ES-I3 (cell line): ENCODE measurements around the gene LTBP2.

Experiments
- H3K36me3 ChIP-seq: 2 replicates; pipeline ENCODE4 v1.6.1; 2013; ENCODE audit warnings: mild to moderate bottlenecking, low read length, control low read depth, moderate library complexity; ENCODE audit not compliant: insufficient read depth
- H3K4me1 ChIP-seq: 2 replicates; pipeline ENCODE4 v1.6.1; 2013; ENCODE audit warnings: mild to moderate bottlenecking, control low read depth, low read length; ENCODE audit not compliant: insufficient read depth
- H3K9ac ChIP-seq: 2 replicates; pipeline ENCODE4 v1.6.1; 2013; ENCODE audit warnings: low read depth, mild to moderate bottlenecking, low read length, moderate library complexity
- H3K9me3 ChIP-seq: 2 replicates; pipeline ENCODE4 v1.6.1; 2013; ENCODE audit warnings: mild to moderate bottlenecking, low read length, moderate library complexity; ENCODE audit not compliant: control insufficient read depth, insufficient read depth

LTBP2 gene

GRCh38 chr14:74510959-74511409 lies 101.1 kb downstream of the LTBP2 start:
- H3K9me3 ChIP-seq = no peaks in the 10 kb centered on the region
- H3K4me1 ChIP-seq = peaks cover 12% of the 10 kb centered on the region; the same call in 1 of the 2 replicates
- no peaks in the 10 kb centered on the region for H3K36me3 ChIP-seq
- H3K9ac ChIP-seq = no peak overlapping the region

- peaks cover 12% of the 10 kb centered on the region; the same call in 1 of the 2 replicates for H3K4me1 ChIP-seq
- no peaks in the 10 kb centered on the region for H3K9me3 ChIP-seq
- no peaks in the 10 kb centered on the region for H3K36me3 ChIP-seq
- H3K9ac ChIP-seq = no peak overlapping the region
These were observed 101.7 kb downstream of the LTBP2 start for GRCh38 chr14:74510223-74510931.

- Histone ChIP-seq H3K9ac (no peak overlapping the region), H3K9me3 (no peaks in the 10 kb centered on the region), H3K36me3 (no peaks in the 10 kb centered on the region), H3K4me1 (peaks cover 12% of the 10 kb centered on the region; the same call in 1 of the 2 replicates)
These were observed 102.3 kb downstream of the LTBP2 start for GRCh38 chr14:74509587-74510222.

GRCh38 chr14:74508844-74509428 lies 103.1 kb downstream of the LTBP2 start:
- no peak overlapping the region for H3K9ac ChIP-seq
- no peaks in the 10 kb centered on the region for H3K9me3 ChIP-seq
- peaks cover 10% of the 10 kb centered on the region; the same call in 1 of the 2 replicates for H3K4me1 ChIP-seq
- H3K36me3 ChIP-seq = no peaks in the 10 kb centered on the region

GRCh38 chr14:74508292-74508731 lies 103.7 kb downstream of the LTBP2 start:
- Histone ChIP-seq H3K9me3 (no peaks in the 10 kb centered on the region), H3K4me1 (peaks cover 10% of the 10 kb centered on the region; the same call in 1 of the 2 replicates), H3K9ac (no peak overlapping the region), H3K36me3 (no peaks in the 10 kb centered on the region)

- H3K36me3 ChIP-seq = no peaks in the 10 kb centered on the region
- peaks cover 10% of the 10 kb centered on the region; the same call in 1 of the 2 replicates for H3K4me1 ChIP-seq
- no peak overlapping the region for H3K9ac ChIP-seq
- H3K9me3 ChIP-seq = no peaks in the 10 kb centered on the region
These were observed 104.2 kb downstream of the LTBP2 start for GRCh38 chr14:74507840-74508239.

- no peak overlapping the region for H3K9ac ChIP-seq
- H3K36me3 ChIP-seq = no peaks in the 10 kb centered on the region
- peaks cover 10% of the 10 kb centered on the region; the same call in 1 of the 2 replicates for H3K4me1 ChIP-seq
- no peaks in the 10 kb centered on the region for H3K9me3 ChIP-seq
These were observed 105.0 kb downstream of the LTBP2 start for GRCh38 chr14:74507085-74507484.

GRCh38 chr14:74506411-74506851 lies 105.6 kb downstream of the LTBP2 start:
- Histone ChIP-seq H3K36me3 (no peaks in the 10 kb centered on the region), H3K9me3 (no peaks in the 10 kb centered on the region), H3K4me1 (peaks cover 16% of the 10 kb centered on the region; the same call in 1 of the 2 replicates), H3K9ac (no peak overlapping the region)

GRCh38 chr14:74505831-74506230 lies 106.2 kb downstream of the LTBP2 start:
- H3K4me1 ChIP-seq = peaks cover 16% of the 10 kb centered on the region; the same call in 1 of the 2 replicates
- no peaks in the 10 kb centered on the region for H3K36me3 ChIP-seq
- H3K9me3 ChIP-seq = no peaks in the 10 kb centered on the region
- H3K9ac ChIP-seq = no peak overlapping the region

GRCh38 chr14:74504874-74505720 lies 106.9 kb downstream of the LTBP2 start:
- Histone ChIP-seq H3K9me3 (no peaks in the 10 kb centered on the region), H3K4me1 (peaks cover 17% of the 10 kb centered on the region), H3K36me3 (no peaks in the 10 kb centered on the region), H3K9ac (no peak overlapping the region)

- Histone ChIP-seq H3K4me1 (peaks cover 17% of the 10 kb centered on the region), H3K9me3 (no peaks in the 10 kb centered on the region), H3K9ac (no peak overlapping the region), H3K36me3 (no peaks in the 10 kb centered on the region)
These were observed 107.6 kb downstream of the LTBP2 start for GRCh38 chr14:74504412-74504811.

- Histone ChIP-seq H3K4me1 (peaks cover 17% of the 10 kb centered on the region), H3K9me3 (no peaks in the 10 kb centered on the region), H3K36me3 (no peaks in the 10 kb centered on the region), H3K9ac (no peak overlapping the region)
These were observed 108.1 kb downstream of the LTBP2 start for GRCh38 chr14:74503938-74504335.

- Histone ChIP-seq H3K9me3 (no peaks in the 10 kb centered on the region), H3K9ac (no peak overlapping the region)
These were observed 108.6 kb downstream of the LTBP2 start for GRCh38 chr14:74503291-74503937.

More at GRCh38 chr14:74503291-74503937, 108.6 kb downstream of the LTBP2 start:
- no peaks in the 10 kb centered on the region for H3K36me3 ChIP-seq
- peaks cover 13% of the 10 kb centered on the region for H3K4me1 ChIP-seq
